HepG2 (cell line): Measurements from ENCODE around the gene ATF6. TPM values are rescaled to one million over a fixed set of nuclear protein-coding genes. Genes with fewer than 3 reads are reported as not detected.

Source experiments
- ATAC-seq: fragments of 200-7000 bp; cut with Tn5 transposase; 3 replicates; pipeline ENCODE4 v1.9.1; 2020; ENCODE audit warnings: mild to moderate bottlenecking, moderate library complexity
- BruUV-seq: library from RNA; stranded (reverse); fragments of 400-500 nt; replicated peaks from 2 replicates; lab custom pipeline; 2021; lab: Mats Ljungman, UMichigan
- CTCF ChIA-PET: fragments of 300-600 bp; formaldehyde crosslinking; extraction: SDS; loops from one replicate; lab custom pipeline; 2021; ENCODE audit warnings: low total read pairs, inconsistent platforms, low intra/inter-chr PET ratio; lab: Yijun Ruan, JAX
- POLR2A ChIA-PET: fragments of 350-600 bp; sonication (Branson Sonifier 250); formaldehyde crosslinking; loops from one replicate; lab custom pipeline; 2020; ENCODE audit warnings: antibody characterized with exemption, inconsistent platforms; lab: Yijun Ruan, JAX
- DNase-seq: peaks from one replicate; pipeline ENCODE4 v3.0.0-alpha.2; 2015; ENCODE audit warnings: low spot score
- FAIRE-seq: peaks from 3 replicates; lab custom pipeline; 2011; peaks lifted over from hg19 to GRCh38; lab: Jason Lieb, UNC
- H2AFZ ChIP-seq: one replicate; pipeline ENCODE4 v1.6.1; 2011; ENCODE audit warnings: low read length, inconsistent platforms
- H3K27ac ChIP-seq: fragments of 300-600 bp; 3 replicates; pipeline ENCODE4 v1.8.0; 2011; ENCODE audit warnings: mixed run types, mild to moderate bottlenecking, mixed read lengths, low read length, inconsistent platforms; ENCODE audit not compliant: insufficient read depth; ENCODE audit errors: extremely low read length
- H3K27me3 ChIP-seq, 2 experiments: fragments of 200-600 bp in 1 of 2; 2 replicates in 1 of 2; 3 replicates in 1 of 2; pipeline versions ENCODE4 v1.6.0 to v1.8.0; 2011; ENCODE audit warnings: low read length in 2 of 2, mild to moderate bottlenecking in 2 of 2, moderate library complexity in 2 of 2, inconsistent platforms in 1 of 2; ENCODE audit not compliant: insufficient read depth in 2 of 2, control insufficient read depth in 1 of 2
- H3K36me3 ChIP-seq, 2 experiments: fragments of 200-600 bp in 1 of 2; replicated peaks in 1 of 2; 2 replicates in 1 of 2; 3 replicates in 1 of 2; pipeline versions ENCODE4 v1.5.1 to v1.8.0; 2011; ENCODE audit warnings: low read length in 2 of 2, inconsistent platforms in 1 of 2; ENCODE audit not compliant: insufficient read depth in 2 of 2, control insufficient read depth in 1 of 2
- H3K4me1 ChIP-seq: 2 replicates; pipeline ENCODE4 v1.5.1; 2012; ENCODE audit warnings: low read length, inconsistent platforms; ENCODE audit not compliant: insufficient read depth
- H3K4me2 ChIP-seq: 2 replicates; pipeline ENCODE4 v1.6.0; 2011; ENCODE audit warnings: low read depth, low read length, inconsistent platforms
- H3K4me3 ChIP-seq, 3 experiments: fragments of 200-600 bp in 1 of 3; sonication (generic), shearing (Covaris generic) in 1 of 3; replicated peaks in 1 of 3; 2 replicates each; pipeline ENCODE4 v1.5.1; 2011 to 2016; ENCODE audit warnings: low read length in 3 of 3, inconsistent platforms in 2 of 3, low read depth in 2 of 3, mild to moderate bottlenecking in 2 of 3, control low read depth in 1 of 3, mixed read lengths in 1 of 3; ENCODE audit not compliant: insufficient read depth in 1 of 3
- H3K79me2 ChIP-seq: one replicate; pipeline ENCODE4 v1.6.1; 2011; ENCODE audit warnings: low read length, inconsistent platforms; ENCODE audit not compliant: insufficient read depth
- H3K9ac ChIP-seq: 2 replicates; pipeline ENCODE4 v1.6.0; 2011; ENCODE audit warnings: mild to moderate bottlenecking, low read depth, low read length, inconsistent platforms; ENCODE audit not compliant: insufficient read depth
- H3K9me3 ChIP-seq: 2 replicates; pipeline ENCODE4 v1.5.1; 2012; ENCODE audit warnings: mild to moderate bottlenecking, low read length
- H4K20me1 ChIP-seq: 2 replicates; pipeline ENCODE4 v1.6.0; 2011; ENCODE audit warnings: inconsistent platforms, mild to moderate bottlenecking, low read length, moderate library complexity; ENCODE audit not compliant: insufficient read depth
- BRF2 ChIP-seq: sonication (generic); formaldehyde crosslinking; IDR thresholded peaks from 2 replicates; pipeline ENCODE4 v1.8.1; 2022; ENCODE audit warnings: mild to moderate bottlenecking, missing genetic modification reagents
- FOXA3 ChIP-seq: IDR thresholded peaks from 2 replicates; pipeline ENCODE4 v1.6.1; 2016; ENCODE audit warnings: missing genetic modification reagents, missing compliant biosample characterization
- HOXA7 ChIP-seq: sonication (generic); formaldehyde crosslinking; IDR thresholded peaks from 2 replicates; pipeline ENCODE4 v1.8.1; 2022; ENCODE audit warnings: mild to moderate bottlenecking, missing genetic modification reagents, moderate library complexity
- PHF8 ChIP-seq: sonication (generic); formaldehyde crosslinking; IDR thresholded peaks from 2 replicates; pipeline ENCODE4 v1.5.0; 2020; ENCODE audit warnings: missing genetic modification reagents
- PITX1 ChIP-seq: sonication (generic); formaldehyde crosslinking; IDR thresholded peaks from 2 replicates; pipeline ENCODE4 v1.5.1; 2020; ENCODE audit warnings: mild to moderate bottlenecking, missing genetic modification reagents
- SAP130 ChIP-seq: IDR thresholded peaks from 2 replicates; pipeline ENCODE4 v1.6.1; 2016; ENCODE audit warnings: low read depth
- TRAFD1 ChIP-seq: sonication (generic); formaldehyde crosslinking; IDR thresholded peaks from 2 replicates; pipeline ENCODE4 v1.5.1; 2020; ENCODE audit warnings: missing genetic modification reagents, mild to moderate bottlenecking, borderline replicate concordance
- ZBTB1 ChIP-seq: sonication (generic); formaldehyde crosslinking; IDR thresholded peaks from 2 replicates; pipeline ENCODE4 v1.4.0; 2020; ENCODE audit warnings: missing genetic modification reagents, borderline replicate concordance
- ZMYM2 ChIP-seq: sonication (generic); formaldehyde crosslinking; IDR thresholded peaks from 2 replicates; pipeline ENCODE4 v1.8.0; 2022; ENCODE audit warnings: mild to moderate bottlenecking, missing genetic modification reagents
- ZNF260 ChIP-seq: sonication (generic); formaldehyde crosslinking; IDR thresholded peaks from 2 replicates; pipeline ENCODE4 v1.4.0; 2020; ENCODE audit warnings: missing genetic modification reagents, low read depth, mild to moderate bottlenecking, borderline replicate concordance
- ZNF660 ChIP-seq: sonication (generic); formaldehyde crosslinking; IDR thresholded peaks from 2 replicates; pipeline ENCODE4 v1.5.1; 2020; ENCODE audit warnings: mild to moderate bottlenecking, low read depth, missing genetic modification reagents, borderline replicate concordance
- ZNF816 ChIP-seq: sonication (generic); formaldehyde crosslinking; IDR thresholded peaks from 2 replicates; pipeline ENCODE4 v1.8.0; 2022; ENCODE audit warnings: missing genetic modification reagents, mild to moderate bottlenecking, borderline replicate concordance
- WGBS: methylation state at CpG from one replicate; pipeline ENCODE4 v1.1.6; 2017; ENCODE audit warnings: low lambda C conversion rate; 5-methylcytosine and 5-hydroxymethylcytosine counted together
- in situ Hi-C: cut with HindIII; loops from 2 replicates; pipeline ENCODE4 v1.10.0; 2017; ENCODE audit warnings: low pct_unique_long_range_greater_than_20kb; ENCODE audit not compliant: extremely low pct_ligation_motif_present
- intact Hi-C: fragments of 100-400 bp; cut with micrococcal nuclease; formaldehyde crosslinking; loops from one replicate; pipeline ENCODE4 v1.10.0; 2022; ENCODE audit not compliant: unreplicated experiment
- polyA plus RNA-seq, 8 experiments: library from polyadenylated mRNA; depleted of rRNA in 3 of 8; stranded (reverse) in 7 of 8; unstranded in 1 of 8; fragments of >200 nt; fragmentation: Illumina TruSeq in 4 of 8; extraction: Trizol in 4 of 8; gene quantifications; 2 replicates each; pipeline versions ENCODE4 v1.2.1 to v1.2.3, GENCODE V29; 2011 to 2016; ENCODE audit warnings: low read depth in 4 of 8, missing spikeins in 1 of 8, mixed read lengths in 1 of 8; ENCODE audit not compliant: insufficient read depth in 1 of 8
- total RNA-seq, 5 experiments: library from RNA; depleted of rRNA; stranded (reverse); fragments of >200 nt; fragmentation: Illumina TruSeq; extraction: Trizol; gene quantifications; 2 replicates each; pipeline ENCODE4 v1.2.3, GENCODE V29; 2016; ENCODE audit warnings: low read depth in 1 of 5
- TF ChIP-seq, protein P1 (sequence below): IDR thresholded peaks from 2 replicates; pipeline ENCODE4 v1.6.1; 2016; ENCODE audit warnings: low read depth
- TF ChIP-seq, protein P2 (sequence below): sonication (generic); formaldehyde crosslinking; IDR thresholded peaks from 2 replicates; pipeline ENCODE4 v1.4.0; 2020; ENCODE audit warnings: missing genetic modification reagents
- TF ChIP-seq, protein P3 (sequence below): IDR thresholded peaks from 2 replicates; pipeline ENCODE4 v1.4.0; 2020; ENCODE audit warnings: mild to moderate bottlenecking, missing genetic modification reagents

The ATF6 gene
- total and polyA plus RNA-seq, 2 of the 13 experiments (the other 11 are each of a cell fraction or from before 2014, with no cell fraction given), result 13.2 to 14.5 TPM

- FAIRE-seq (no peak), DNase-seq (no peak), ATAC-seq (no peak)
- in situ Hi-C loops (no loop called here), intact Hi-C loops (no loop called here)
- peaks cover 8 to 40% of the 10 kb centered on the region in 2 experiments; a peak in 4 of 5 replicates for H3K36me3 ChIP-seq
- POLR2A ChIA-PET, result no interaction called here
- H2AFZ ChIP-seq, result no peak overlapping the region
- no peaks in the 10 kb centered on the region for H3K9me3 ChIP-seq
- no peak overlapping the region for H3K4me2 ChIP-seq
- CTCF ChIA-PET, result no interaction called here
- H3K79me2 ChIP-seq, result no peaks in the 10 kb centered on the region
- H3K27ac ChIP-seq, result no peak overlapping the region
- no peak overlapping the region for H3K4me3 ChIP-seq
- H3K9ac ChIP-seq, result no peak overlapping the region
- H3K4me1 ChIP-seq, result no peaks in the 10 kb centered on the region
- WGBS, result 89% methylated on average over 4 of the region's 4 CpGs
- H3K27me3 ChIP-seq, result no peaks in the 10 kb centered on the region
- H4K20me1 ChIP-seq, result no peaks in the 10 kb centered on the region
- no TSS peak for BruUV-seq
- TF ChIP-seq PHF8, result no peak
- TF ChIP-seq, protein P1, sequence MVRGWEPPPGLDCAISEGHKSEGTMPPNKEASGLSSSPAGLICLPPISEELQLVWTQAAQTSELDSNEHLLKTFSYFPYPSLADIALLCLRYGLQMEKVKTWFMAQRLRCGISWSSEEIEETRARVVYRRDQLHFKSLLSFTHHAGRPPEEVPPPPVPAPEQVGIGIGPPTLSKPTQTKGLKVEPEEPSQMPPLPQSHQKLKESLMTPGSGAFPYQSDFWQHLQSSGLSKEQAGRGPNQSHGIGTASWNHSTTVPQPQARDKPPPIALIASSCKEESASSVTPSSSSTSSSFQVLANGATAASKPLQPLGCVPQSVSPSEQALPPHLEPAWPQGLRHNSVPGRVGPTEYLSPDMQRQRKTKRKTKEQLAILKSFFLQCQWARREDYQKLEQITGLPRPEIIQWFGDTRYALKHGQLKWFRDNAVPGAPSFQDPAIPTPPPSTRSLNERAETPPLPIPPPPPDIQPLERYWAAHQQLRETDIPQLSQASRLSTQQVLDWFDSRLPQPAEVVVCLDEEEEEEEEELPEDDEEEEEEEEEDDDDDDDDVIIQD, result no peak
- no peak for TF ChIP-seq PITX1
- TF ChIP-seq ZNF660 (CRISPR knock-in tag), result no peak
- no peak for TF ChIP-seq ZNF816 (CRISPR knock-in tag)
- no peak for TF ChIP-seq BRF2
- TF ChIP-seq, protein P2, sequence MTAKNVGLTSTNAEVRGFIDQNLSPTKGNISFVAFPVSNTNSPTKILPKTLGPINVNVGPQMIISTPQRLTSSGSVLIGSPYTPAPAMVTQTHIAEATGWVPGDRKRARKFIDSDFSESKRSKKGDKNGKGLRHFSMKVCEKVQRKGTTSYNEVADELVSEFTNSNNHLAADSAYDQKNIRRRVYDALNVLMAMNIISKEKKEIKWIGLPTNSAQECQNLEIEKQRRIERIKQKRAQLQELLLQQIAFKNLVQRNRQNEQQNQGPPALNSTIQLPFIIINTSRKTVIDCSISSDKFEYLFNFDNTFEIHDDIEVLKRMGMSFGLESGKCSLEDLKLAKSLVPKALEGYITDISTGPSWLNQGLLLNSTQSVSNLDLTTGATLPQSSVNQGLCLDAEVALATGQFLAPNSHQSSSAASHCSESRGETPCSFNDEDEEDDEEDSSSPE, result no peak
- TF ChIP-seq ZBTB1 (CRISPR knock-in tag), result no peak
- TF ChIP-seq ZNF260 (CRISPR knock-in tag), result no peak
- TF ChIP-seq SAP130 (CRISPR knock-in tag), result no peak
- no peak for TF ChIP-seq TRAFD1 (CRISPR knock-in tag)
- TF ChIP-seq FOXA3 (CRISPR knock-in tag), result no peak
- TF ChIP-seq, protein P3, sequence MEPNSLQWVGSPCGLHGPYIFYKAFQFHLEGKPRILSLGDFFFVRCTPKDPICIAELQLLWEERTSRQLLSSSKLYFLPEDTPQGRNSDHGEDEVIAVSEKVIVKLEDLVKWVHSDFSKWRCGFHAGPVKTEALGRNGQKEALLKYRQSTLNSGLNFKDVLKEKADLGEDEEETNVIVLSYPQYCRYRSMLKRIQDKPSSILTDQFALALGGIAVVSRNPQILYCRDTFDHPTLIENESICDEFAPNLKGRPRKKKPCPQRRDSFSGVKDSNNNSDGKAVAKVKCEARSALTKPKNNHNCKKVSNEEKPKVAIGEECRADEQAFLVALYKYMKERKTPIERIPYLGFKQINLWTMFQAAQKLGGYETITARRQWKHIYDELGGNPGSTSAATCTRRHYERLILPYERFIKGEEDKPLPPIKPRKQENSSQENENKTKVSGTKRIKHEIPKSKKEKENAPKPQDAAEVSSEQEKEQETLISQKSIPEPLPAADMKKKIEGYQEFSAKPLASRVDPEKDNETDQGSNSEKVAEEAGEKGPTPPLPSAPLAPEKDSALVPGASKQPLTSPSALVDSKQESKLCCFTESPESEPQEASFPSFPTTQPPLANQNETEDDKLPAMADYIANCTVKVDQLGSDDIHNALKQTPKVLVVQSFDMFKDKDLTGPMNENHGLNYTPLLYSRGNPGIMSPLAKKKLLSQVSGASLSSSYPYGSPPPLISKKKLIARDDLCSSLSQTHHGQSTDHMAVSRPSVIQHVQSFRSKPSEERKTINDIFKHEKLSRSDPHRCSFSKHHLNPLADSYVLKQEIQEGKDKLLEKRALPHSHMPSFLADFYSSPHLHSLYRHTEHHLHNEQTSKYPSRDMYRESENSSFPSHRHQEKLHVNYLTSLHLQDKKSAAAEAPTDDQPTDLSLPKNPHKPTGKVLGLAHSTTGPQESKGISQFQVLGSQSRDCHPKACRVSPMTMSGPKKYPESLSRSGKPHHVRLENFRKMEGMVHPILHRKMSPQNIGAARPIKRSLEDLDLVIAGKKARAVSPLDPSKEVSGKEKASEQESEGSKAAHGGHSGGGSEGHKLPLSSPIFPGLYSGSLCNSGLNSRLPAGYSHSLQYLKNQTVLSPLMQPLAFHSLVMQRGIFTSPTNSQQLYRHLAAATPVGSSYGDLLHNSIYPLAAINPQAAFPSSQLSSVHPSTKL (CRISPR knock-in tag), result no peak
- TF ChIP-seq ZMYM2, result no peak
- TF ChIP-seq HOXA7 (CRISPR knock-in tag), result no peak
Observed at GRCh38 chr1:161782886-161783285, 16.8 kb downstream of the ATF6 start.
